ENCODE data around the gene SYCP3. TPM values are rescaled to one million over a fixed set of nuclear protein-coding genes. Genes with fewer than 3 reads are reported as not detected.

Gene SYCP3
- total RNA-seq, 1 experiment from 2014 or later = 0.19 TPM

DNA sequence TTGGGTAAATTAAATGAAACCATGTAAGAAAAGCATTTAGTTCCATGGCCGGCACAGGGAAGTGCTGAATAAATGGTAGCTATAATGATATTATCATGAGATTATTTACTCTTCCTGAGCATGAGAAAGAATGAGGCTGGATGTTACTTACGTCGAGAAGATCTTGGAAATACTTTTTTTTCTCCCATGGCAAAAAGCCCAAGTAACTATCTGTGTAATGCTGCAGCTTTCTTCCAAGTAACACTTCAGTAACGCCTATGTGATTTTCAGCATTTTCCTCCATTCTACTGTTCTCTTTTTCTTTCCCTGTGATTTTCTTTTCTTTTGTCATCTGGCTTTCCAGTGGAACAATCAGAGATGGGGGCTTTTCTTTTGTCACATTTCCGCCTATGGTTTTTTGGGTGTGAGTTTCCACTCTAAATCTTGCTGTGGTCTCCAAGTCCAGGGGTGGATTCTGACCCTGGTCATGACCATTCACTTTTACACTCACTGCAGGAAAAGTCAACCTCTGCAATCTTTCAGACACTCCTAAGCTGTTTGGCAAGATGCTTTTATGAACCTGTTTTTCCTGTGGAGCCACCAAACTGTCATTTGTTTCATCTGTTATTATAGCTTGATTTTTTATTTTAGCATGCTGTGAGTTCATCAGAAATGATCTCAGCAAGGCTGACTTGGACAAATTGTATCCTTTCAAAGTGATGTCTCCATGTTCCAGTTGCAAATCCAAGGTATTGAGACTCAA, 25.0 kb upstream of the SYCP3 start:
- Histone ChIP-seq H3K4me1 (ENCODE audit: insufficient read depth, low read length, poor library complexity, severe bottlenecking) (no peaks in the 10 kb centered on the region), H3K27ac (ENCODE audit: low read depth, low read length, poor library complexity, severe bottlenecking) (no peak overlapping the region), H3K9me3 (ENCODE audit: low read depth, low read length, poor library complexity, severe bottlenecking) (no peaks in the 10 kb centered on the region), H3K27me3 (replicated peaks; ENCODE audit: insufficient read depth, low read depth, low read length, poor library complexity) (no peaks in the 10 kb centered on the region), H3K4me3 (ENCODE audit: low read depth, low read length, poor library complexity, severe bottlenecking) (no peak overlapping the region), H3K36me3 (ENCODE audit: insufficient read depth, low read length, poor library complexity, severe bottlenecking) (no peaks in the 10 kb centered on the region)
- intact Hi-C loops (cut with micrococcal nuclease; ENCODE audit: unreplicated experiment) = no loop called here
- ChIA-PET POLR2A (ENCODE audit: low non-redundant PET) (no interaction called here), CTCF (no interaction called here)
- TF ChIP-seq, protein P1, sequence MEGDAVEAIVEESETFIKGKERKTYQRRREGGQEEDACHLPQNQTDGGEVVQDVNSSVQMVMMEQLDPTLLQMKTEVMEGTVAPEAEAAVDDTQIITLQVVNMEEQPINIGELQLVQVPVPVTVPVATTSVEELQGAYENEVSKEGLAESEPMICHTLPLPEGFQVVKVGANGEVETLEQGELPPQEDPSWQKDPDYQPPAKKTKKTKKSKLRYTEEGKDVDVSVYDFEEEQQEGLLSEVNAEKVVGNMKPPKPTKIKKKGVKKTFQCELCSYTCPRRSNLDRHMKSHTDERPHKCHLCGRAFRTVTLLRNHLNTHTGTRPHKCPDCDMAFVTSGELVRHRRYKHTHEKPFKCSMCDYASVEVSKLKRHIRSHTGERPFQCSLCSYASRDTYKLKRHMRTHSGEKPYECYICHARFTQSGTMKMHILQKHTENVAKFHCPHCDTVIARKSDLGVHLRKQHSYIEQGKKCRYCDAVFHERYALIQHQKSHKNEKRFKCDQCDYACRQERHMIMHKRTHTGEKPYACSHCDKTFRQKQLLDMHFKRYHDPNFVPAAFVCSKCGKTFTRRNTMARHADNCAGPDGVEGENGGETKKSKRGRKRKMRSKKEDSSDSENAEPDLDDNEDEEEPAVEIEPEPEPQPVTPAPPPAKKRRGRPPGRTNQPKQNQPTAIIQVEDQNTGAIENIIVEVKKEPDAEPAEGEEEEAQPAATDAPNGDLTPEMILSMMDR (conservative IDR thresholded peaks at IDR 0.05; ENCODE audit: low read depth, low read length) = no peak
- no peak for TF ChIP-seq EZH2 (IDR thresholded peaks at IDR 0.05; ENCODE audit: borderline replicate concordance, low read depth, low read length, poor library complexity, severe bottlenecking)
- BruUV-seq (replicated peaks) = TSS peak; percentile 61
- no peak for DNase-seq (ENCODE audit: low spot score)

DNA sequence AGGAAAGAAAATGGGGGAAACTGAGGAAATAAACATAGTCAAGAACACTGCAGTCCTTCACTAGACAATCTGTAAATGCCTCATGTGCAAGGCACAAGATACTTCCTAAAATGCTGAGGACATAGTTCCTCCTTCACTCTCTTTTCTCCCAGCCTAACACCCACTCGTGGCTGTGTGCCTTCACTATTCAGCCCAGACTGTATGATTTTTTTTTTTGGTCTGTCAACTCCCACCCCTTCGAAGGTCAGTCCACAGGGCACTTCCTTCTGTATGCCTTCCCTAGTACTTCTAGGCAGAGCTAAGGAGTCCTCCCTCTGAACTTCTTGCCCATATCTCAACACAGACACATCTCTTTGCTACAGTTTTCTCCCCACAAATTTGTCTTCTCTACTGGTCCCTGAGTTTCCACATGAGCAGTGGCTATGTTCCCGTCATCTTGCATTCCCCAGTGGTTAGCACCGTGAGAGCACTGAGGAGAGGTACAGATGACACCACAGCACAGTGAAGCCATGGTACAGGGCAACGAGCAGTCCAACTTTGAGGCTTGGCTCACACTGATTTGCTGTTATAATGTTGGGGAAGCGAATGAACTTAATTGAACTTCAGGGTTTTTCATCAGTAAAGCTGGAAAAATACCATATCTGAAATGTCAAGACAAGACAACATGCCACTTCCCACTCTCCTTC, 24.1 kb upstream of the SYCP3 start:
- Histone ChIP-seq H3K27ac (ENCODE audit: low read depth, low read length, poor library complexity, severe bottlenecking) (no peak overlapping the region), H3K27me3 (replicated peaks; ENCODE audit: insufficient read depth, low read depth, low read length, poor library complexity) (no peaks in the 10 kb centered on the region), H3K4me3 (ENCODE audit: low read depth, low read length, poor library complexity, severe bottlenecking) (no peak overlapping the region), H3K4me1 (ENCODE audit: insufficient read depth, low read length, poor library complexity, severe bottlenecking) (no peaks in the 10 kb centered on the region), H3K9me3 (ENCODE audit: low read depth, low read length, poor library complexity, severe bottlenecking) (no peaks in the 10 kb centered on the region), H3K36me3 (ENCODE audit: insufficient read depth, low read length, poor library complexity, severe bottlenecking) (peaks cover 3% of the 10 kb centered on the region)
- intact Hi-C loops (cut with micrococcal nuclease; ENCODE audit: unreplicated experiment) = no loop called here
- TF ChIP-seq EZH2 (IDR thresholded peaks at IDR 0.05; ENCODE audit: borderline replicate concordance, low read depth, low read length, poor library complexity, severe bottlenecking) = no peak
- TF ChIP-seq, protein P1 (conservative IDR thresholded peaks at IDR 0.05; ENCODE audit: low read depth, low read length) = no peak
- DNase-seq (ENCODE audit: low spot score) = no peak
- POLR2A ChIA-PET (ENCODE audit: low non-redundant PET) = no interaction called here
- BruUV-seq (replicated peaks) = no TSS peak
- CTCF ChIA-PET = no interaction called here

DNA sequence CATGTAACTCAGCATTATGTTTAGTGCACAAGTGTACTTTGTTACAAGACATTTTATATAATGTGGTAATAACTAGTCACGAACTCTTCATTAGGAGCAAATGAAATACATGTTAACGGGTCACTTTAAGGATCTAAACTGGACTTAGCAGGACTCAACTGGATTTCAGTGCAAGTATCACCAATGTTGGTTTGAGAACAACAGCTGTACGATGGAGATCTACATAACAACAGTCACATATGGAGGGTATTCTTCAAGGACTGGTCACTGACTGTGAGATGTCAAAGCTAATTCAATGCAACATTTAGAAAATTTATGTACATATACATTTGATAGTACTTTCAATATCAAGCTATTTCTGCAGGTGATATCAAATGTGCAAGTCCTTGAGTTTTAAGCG, 22.5 kb upstream of the SYCP3 start:
- H3K36me3 ChIP-seq (ENCODE audit: insufficient read depth, low read length, poor library complexity, severe bottlenecking) = peaks cover 3% of the 10 kb centered on the region
- DNase-seq (ENCODE audit: low spot score) = no peak
- no peaks in the 10 kb centered on the region for H3K27me3 ChIP-seq (replicated peaks; ENCODE audit: insufficient read depth, low read depth, low read length, poor library complexity)
- no peaks in the 10 kb centered on the region for H3K4me1 ChIP-seq (ENCODE audit: insufficient read depth, low read length, poor library complexity, severe bottlenecking)
- no peak overlapping the region for H3K4me3 ChIP-seq (ENCODE audit: low read depth, low read length, poor library complexity, severe bottlenecking)
- H3K9me3 ChIP-seq (ENCODE audit: low read depth, low read length, poor library complexity, severe bottlenecking) = no peaks in the 10 kb centered on the region
- TF ChIP-seq, protein P1 (conservative IDR thresholded peaks at IDR 0.05; ENCODE audit: low read depth, low read length) = no peak
- TF ChIP-seq EZH2 (IDR thresholded peaks at IDR 0.05; ENCODE audit: borderline replicate concordance, low read depth, low read length, poor library complexity, severe bottlenecking) = no peak
- no TSS peak for BruUV-seq (replicated peaks)
- ChIA-PET POLR2A (ENCODE audit: low non-redundant PET) (no interaction called here), CTCF (no interaction called here)
- intact Hi-C loops (cut with micrococcal nuclease; ENCODE audit: unreplicated experiment) = no loop called here
- no peak overlapping the region for H3K27ac ChIP-seq (ENCODE audit: low read depth, low read length, poor library complexity, severe bottlenecking)
